ENCODE measurements around the gene TMEM258. TPM values are rescaled to one million over a fixed set of nuclear protein-coding genes. Genes with fewer than 3 reads are reported as not detected.

TMEM258 gene
- polyA plus RNA-seq, 1 of the 3 experiments (the other 2 are of a cell fraction), result 454 TPM

DNA sequence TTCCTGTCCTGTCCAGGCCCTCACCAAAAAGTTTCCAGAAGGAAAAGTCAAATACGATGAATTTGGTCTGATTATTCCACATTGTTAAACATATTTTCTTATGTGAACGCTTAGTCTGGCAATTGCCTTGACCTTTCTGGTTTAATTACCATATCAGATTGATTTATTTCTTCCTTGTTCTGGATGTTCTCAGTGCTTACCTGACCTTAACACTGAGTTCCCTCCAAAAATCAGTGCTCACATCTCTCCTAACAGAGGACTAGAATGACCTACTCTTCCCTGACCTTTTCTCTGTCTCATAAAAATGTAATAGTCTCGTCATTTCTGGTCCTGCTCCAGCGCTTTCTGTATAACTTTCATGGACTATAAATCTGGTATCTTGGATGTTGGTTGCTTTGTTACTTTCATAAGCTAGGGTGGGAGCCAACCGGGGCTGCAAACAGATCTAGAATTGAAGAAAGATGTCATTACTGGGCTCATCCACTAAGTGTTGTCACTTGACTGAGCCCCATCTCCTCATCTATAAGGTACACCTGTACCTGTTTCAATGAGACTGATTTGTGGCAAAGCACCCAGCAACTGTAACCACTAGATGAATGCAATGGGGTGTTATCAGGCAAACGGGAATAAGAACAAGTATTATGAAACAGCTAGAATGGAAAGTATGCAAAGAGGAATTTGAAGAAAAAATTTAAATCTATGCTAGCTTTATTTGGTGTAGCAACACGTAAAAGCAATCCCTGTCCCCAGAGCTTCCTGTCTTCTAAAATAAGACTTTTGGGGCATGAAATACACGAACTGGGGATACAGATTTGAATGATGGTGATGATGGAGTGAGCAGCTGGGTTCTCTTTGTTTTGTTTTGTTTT, 38.1 kb upstream of the TMEM258 start:
- Histone ChIP-seq H3K79me2 (ENCODE audit: insufficient read depth) (peaks cover 46% of the 10 kb centered on the region), H3F3A (replicated peaks; ENCODE audit: insufficient read depth) (no peaks in the 10 kb centered on the region), H3K4me2 (peak overlapping the region; percentile 91), H3K27ac (ENCODE audit: low read depth in 2 of 2, low read length in 1 of 2) (peak overlapping the region in 1 of 2 experiments; percentile 99; a peak in 1 of 4 replicates), H3K4me1 (ENCODE audit: control insufficient read depth in 1 of 2, insufficient read depth in 2 of 2, low read depth in 1 of 2, low read length in 1 of 2) (peaks cover 25 to 68% of the 10 kb centered on the region in 2 experiments; a peak in 3 of 4 replicates), H3K27me3 (ENCODE audit: insufficient read depth) (no peaks in the 10 kb centered on the region), H2AFZ (ENCODE audit: low read depth) (no peak overlapping the region), H4K20me1 (ENCODE audit: insufficient read depth) (no peaks in the 10 kb centered on the region; the same call in 1 of the 2 replicates), H3K9me3 (no peaks in the 10 kb centered on the region), H3K9ac (no peak overlapping the region), H3K4me3 (ENCODE audit: low read depth in 2 of 2, low read length in 1 of 2) (peak overlapping the region; percentile 70 to 96; a peak in 3 of 4 replicates), H3K9me2 (no peaks in the 10 kb centered on the region), H3K36me3 (replicated peaks in 1 of 2; ENCODE audit: control insufficient read depth in 1 of 2, insufficient read depth in 2 of 2, low read length in 1 of 2) (peaks cover 0 to 7% of the 10 kb centered on the region in 2 experiments)
- CTCF ChIA-PET, result interaction anchor here (0.7 to 4.5 kb wide), 11 partner anchors 10 to 277 kb away, joined by 3 to 63 read pairs (median 5); partner anchors contain the start of gene FADS1
- DNase-seq, result no peak
- WGBS (ENCODE audit: low lambda C conversion rate), result 60% methylated on average over 8 of the region's 8 CpGs
- TF ChIP-seq FOXJ3 (CRISPR knock-in tag; IDR thresholded peaks at IDR 0.05) (no peak), YY1 (IDR thresholded peaks at IDR 0.05; ENCODE audit: low read depth) (no peak), MXI1 (IDR thresholded peaks at IDR 0.05; ENCODE audit: low read depth, low read length) (no peak), RCOR1 (IDR thresholded peaks at IDR 0.05; ENCODE audit: low read length) (no peak), EP300 (IDR thresholded peaks at IDR 0.05; ENCODE audit: borderline replicate concordance in 1 of 2, low read depth in 1 of 2, low read length in 1 of 2) (no peak), FOSL2 (IDR thresholded peaks at IDR 0.05; ENCODE audit: borderline replicate concordance, low read depth) (no peak), TAF1 (IDR thresholded peaks at IDR 0.05; ENCODE audit: borderline replicate concordance, low read depth, low read length) (no peak), ELF1 (IDR thresholded peaks at IDR 0.05) (no peak), FOXM1 (IDR thresholded peaks at IDR 0.05; ENCODE audit: low read depth) (no peak), USF1 (IDR thresholded peaks at IDR 0.05; ENCODE audit: borderline replicate concordance, low read depth) (no peak), EZH2phosphoT487 (IDR thresholded peaks at IDR 0.05; ENCODE audit: borderline replicate concordance, low read depth) (no peak), POLR2AphosphoS5 (IDR thresholded peaks at IDR 0.05; ENCODE audit: low read depth, low read length) (no peak), RAD21 (IDR thresholded peaks at IDR 0.05; ENCODE audit: low read length) (no peak), MEF2A (IDR thresholded peaks at IDR 0.05; ENCODE audit: borderline replicate concordance, low read depth) (no peak), CHD2 (IDR thresholded peaks at IDR 0.05; ENCODE audit: low read length, partially characterized antibody) (no peak), CTCF (IDR thresholded peaks at IDR 0.05) (no peak), GATA2 (CRISPR knock-in tag; IDR thresholded peaks at IDR 0.05) (no peak)
- TF ChIP-seq, protein P1, sequence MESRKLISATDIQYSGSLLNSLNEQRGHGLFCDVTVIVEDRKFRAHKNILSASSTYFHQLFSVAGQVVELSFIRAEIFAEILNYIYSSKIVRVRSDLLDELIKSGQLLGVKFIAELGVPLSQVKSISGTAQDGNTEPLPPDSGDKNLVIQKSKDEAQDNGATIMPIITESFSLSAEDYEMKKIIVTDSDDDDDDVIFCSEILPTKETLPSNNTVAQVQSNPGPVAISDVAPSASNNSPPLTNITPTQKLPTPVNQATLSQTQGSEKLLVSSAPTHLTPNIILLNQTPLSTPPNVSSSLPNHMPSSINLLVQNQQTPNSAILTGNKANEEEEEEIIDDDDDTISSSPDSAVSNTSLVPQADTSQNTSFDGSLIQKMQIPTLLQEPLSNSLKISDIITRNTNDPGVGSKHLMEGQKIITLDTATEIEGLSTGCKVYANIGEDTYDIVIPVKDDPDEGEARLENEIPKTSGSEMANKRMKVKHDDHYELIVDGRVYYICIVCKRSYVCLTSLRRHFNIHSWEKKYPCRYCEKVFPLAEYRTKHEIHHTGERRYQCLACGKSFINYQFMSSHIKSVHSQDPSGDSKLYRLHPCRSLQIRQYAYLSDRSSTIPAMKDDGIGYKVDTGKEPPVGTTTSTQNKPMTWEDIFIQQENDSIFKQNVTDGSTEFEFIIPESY (IDR thresholded peaks at IDR 0.05; ENCODE audit: borderline replicate concordance, low read depth), result no peak
- TF ChIP-seq, protein P2, sequence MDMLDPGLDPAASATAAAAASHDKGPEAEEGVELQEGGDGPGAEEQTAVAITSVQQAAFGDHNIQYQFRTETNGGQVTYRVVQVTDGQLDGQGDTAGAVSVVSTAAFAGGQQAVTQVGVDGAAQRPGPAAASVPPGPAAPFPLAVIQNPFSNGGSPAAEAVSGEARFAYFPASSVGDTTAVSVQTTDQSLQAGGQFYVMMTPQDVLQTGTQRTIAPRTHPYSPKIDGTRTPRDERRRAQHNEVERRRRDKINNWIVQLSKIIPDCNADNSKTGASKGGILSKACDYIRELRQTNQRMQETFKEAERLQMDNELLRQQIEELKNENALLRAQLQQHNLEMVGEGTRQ (IDR thresholded peaks at IDR 0.05; ENCODE audit: borderline replicate concordance, low read depth, low read length), result no peak
- TF ChIP-seq, protein P3, sequence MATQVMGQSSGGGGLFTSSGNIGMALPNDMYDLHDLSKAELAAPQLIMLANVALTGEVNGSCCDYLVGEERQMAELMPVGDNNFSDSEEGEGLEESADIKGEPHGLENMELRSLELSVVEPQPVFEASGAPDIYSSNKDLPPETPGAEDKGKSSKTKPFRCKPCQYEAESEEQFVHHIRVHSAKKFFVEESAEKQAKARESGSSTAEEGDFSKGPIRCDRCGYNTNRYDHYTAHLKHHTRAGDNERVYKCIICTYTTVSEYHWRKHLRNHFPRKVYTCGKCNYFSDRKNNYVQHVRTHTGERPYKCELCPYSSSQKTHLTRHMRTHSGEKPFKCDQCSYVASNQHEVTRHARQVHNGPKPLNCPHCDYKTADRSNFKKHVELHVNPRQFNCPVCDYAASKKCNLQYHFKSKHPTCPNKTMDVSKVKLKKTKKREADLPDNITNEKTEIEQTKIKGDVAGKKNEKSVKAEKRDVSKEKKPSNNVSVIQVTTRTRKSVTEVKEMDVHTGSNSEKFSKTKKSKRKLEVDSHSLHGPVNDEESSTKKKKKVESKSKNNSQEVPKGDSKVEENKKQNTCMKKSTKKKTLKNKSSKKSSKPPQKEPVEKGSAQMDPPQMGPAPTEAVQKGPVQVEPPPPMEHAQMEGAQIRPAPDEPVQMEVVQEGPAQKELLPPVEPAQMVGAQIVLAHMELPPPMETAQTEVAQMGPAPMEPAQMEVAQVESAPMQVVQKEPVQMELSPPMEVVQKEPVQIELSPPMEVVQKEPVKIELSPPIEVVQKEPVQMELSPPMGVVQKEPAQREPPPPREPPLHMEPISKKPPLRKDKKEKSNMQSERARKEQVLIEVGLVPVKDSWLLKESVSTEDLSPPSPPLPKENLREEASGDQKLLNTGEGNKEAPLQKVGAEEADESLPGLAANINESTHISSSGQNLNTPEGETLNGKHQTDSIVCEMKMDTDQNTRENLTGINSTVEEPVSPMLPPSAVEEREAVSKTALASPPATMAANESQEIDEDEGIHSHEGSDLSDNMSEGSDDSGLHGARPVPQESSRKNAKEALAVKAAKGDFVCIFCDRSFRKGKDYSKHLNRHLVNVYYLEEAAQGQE (IDR thresholded peaks at IDR 0.05; ENCODE audit: low read depth, low read length), result no peak
- POLR2A ChIA-PET, result interaction anchor here (1.0 to 5.3 kb wide), 4 partner anchors 14 to 39 kb away, joined by 3 to 84 read pairs (median 6); partner anchors contain the start of gene FADS1

All from SK-N-SH (cell line).